Fibroblast of skin of right biceps (primary cell): ENCODE results near the gene SORBS2.
"Not testable (repeated sequence)": the region's sequence is repeated elsewhere in the genome, so short reads cannot be mapped to it uniquely, and the experiment has no call there.

ENCODE experiments used
- DNase-seq: peaks from one replicate; pipeline ENCODE4 v3.0.0-alpha.2; 2013

The SORBS2 gene

DNA sequence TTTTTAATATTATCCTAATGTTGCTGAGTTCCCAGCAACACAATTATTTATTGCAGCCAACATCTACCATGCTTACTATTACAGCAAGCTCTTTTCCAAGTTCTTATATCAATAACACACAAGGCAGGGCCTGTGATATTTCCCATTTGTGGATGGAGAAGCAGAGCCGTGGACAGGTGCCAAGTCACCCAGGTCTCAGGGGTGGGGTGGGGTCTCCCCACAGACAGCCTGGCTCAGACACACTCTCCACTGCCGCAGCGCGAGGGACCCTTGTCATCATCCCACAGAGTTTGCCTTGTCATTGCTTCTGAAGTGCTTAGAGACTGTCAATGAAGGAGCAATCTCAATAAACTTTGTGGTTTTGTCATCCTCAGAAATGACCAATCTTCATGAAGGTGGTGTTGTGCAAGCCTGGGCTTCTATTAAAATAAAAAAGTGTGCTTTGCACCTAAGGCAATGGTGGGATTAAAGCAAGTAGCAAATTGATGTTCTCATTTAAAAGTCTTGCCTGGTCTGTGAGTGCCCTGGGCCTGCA is 76.1 kb downstream of the SORBS2 start:
- no peak for DNase-seq

DNA sequence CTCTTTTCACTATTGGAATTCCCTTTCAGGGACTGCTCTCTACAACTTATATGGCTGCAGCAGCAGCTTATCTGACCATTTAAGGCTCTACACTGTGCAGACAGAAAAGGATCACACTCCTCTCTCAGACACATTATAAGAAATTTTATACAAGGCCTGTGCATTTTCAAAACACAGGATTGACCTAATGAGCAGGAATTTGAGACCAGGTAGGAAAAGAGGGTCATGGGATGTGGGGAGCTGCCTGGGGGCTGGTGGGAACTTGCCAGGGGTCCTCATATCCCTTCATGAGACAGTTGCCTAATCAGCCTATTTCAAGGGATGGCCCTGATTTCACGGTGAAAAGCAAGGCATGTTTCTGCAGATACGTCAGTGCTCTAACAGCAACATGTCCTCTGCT is 77.1 kb downstream of the SORBS2 start:
- DNase-seq: no peak

DNA sequence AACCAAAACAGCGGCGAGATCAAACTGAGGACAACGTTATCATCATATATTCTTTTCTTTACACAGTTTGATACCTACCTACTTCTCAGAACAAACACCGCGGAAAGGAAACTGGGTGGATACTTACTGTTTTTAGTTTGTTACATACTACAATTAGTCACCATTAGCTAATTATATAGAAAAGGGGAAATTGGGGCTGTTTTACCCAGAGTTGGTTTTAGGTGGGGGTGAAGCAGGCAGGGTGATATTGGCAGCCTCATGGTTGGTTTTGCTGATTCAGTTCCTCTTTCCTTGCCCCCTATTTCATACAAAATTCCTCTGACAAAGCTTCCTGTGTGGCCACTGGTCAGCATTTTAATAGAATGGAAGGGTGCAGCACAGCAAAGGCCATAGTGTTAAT is 77.8 kb downstream of the SORBS2 start:
- DNase-seq: no peak

DNA sequence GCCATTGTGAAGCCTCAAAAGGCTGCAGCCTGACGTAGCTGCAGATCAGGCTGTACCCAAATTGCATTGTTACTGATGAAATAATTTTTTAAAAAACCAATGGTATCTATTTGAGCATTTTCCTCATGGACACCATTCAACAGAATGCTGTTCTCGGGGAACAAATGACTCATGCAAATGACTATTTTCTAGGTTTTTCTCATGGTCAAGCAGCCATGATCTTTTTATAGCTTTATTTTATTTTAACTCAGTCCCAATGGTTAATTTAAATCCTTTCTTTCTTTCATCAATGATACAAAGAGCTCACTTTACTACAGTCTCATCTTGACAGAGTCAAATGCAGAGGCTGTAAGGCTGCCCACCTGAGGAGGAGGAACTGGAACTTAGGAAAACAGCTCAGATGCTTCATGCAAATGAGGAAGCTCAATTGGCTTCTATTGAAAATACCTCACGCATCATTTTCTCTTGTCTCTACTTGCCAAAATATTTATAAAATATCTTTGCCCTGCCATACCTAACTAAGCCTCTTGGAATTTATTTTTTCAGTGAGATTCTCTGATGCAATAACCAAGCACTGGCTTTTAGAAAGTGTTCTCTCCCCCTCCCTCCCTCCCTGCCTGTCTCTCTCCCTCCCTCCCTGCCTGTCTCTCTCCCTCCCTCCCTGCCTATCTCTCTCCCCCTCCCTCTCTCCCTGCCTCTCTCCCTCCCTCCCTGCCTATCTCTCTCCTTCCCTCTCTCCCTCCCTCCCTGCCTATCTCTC is 81.0 kb downstream of the SORBS2 start:
- DNase-seq: peak; percentile 73

DNA sequence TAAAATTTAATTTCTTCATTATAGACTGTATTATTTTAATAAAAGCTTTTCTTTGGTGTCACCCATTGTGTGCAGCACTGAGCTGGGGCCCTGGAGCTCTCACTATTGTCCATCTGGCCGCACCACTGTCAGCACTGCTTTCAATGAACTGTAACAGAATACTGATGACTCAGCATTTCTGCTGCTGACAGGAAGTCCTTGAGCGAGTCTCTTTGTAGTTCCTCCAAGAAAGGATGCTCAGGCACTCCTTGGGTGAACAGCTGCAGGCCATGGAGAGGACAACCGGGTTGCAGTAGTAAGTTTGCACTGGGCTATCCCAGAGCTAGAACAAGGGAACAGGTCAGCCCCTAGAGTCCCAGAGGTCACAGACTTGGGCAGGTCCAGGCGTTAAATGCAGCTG is 81.6 kb downstream of the SORBS2 start:
- peak; percentile 49 for DNase-seq

DNA sequence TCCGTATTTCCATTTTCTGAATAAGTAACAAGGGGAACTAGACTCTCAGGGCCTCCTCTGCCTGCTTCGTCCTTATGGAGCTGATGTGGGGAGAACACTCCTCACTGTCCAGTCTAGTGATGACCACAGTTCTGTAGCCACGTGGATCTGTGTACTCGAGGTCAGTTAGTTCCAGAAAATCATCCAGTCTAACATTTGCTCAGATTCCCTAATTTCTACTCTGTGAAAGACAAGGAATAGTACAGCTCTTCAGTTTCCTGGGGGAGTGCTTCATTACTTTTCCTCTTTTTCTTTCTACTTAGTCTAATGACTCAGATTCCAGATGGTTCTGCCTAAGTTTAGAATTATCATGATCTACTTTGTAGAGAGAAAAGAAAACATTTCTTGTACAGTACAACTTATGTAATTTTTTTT is 82.6 kb downstream of the SORBS2 start:
- DNase-seq: no peak

DNA sequence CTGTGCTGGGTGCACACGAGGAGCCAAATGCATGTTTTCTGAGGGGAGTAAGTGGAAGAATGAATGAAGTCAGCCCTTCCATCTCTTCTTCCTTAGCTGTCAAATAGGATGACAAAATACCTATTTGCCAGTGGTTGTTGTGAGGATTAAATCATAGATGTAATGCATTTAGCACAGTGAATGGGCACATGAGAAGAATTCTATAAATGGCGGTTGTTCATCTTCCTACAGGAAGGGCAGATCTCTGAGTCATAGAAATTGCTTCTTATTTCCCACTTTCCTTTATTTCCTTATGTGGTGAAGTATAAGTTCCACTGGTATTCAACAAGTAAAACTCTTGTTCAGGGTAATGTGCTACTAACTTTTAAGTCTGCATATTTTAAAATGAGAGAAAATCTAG is 83.1 kb downstream of the SORBS2 start:
- no peak for DNase-seq

DNA sequence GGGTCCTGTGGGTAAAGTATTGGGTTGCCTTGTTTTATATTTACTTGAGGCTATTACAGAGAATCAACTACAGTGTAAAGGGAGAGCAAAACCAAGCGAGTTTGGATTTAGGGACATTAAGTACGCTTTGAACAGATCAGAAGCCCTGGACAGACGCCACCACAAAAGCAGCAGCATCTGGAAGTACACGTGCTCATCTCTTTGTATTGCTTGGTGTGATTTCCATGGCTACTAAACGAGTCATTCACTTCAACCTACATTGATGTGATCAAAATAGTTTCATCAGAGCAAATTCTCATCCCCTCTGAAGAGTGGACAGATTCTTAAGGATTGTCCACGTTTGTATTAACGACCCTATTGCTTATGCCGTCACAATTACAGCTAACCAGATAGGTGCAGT is 85.1 kb downstream of the SORBS2 start:
- DNase-seq: peak; percentile 37

DNA sequence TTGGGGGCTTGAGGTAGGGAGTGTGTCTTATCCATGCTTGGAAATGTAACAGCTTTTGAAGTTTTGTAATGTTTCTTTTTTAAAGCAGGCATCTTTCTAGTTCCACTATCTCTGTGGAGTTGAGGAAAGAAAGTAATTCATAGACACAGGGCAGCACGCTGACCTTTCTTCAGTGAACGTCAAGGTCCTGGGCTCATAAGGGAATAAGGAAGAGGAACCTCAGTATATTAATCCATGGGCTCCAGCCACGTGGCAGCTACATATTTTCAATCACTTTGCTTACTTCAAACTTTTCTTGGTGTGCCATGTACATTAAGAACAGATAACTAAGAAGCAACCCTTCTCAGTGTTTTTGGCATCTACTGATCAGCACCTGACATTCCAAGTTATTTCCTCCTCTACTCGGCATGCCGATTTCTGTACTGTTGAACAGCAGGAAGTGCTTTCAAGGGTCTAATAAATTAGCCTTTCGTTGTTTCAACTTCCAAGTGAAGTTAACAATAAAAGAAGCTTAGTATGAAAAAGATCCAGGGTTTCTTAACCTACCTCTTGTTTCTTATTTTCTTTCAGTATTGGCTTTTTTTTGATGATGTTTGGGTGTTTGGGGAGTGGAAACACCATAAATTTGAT is 88.2 kb downstream of the SORBS2 start:
- DNase-seq: no peak

DNA sequence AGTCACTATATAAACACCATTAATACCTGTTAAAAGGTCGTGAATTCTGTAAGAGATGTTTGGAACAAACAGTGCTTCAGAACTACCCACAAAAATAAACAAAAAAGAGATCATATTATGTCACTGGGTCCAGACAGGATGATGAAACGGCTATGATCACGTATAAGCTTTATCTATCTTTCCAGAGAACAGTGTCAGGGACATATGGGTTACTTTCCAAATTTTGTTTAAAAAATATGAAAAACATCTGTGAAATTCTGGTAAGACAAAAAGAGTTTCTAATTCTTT is 90.0 kb downstream of the SORBS2 start:
- DNase-seq: no peak

DNA sequence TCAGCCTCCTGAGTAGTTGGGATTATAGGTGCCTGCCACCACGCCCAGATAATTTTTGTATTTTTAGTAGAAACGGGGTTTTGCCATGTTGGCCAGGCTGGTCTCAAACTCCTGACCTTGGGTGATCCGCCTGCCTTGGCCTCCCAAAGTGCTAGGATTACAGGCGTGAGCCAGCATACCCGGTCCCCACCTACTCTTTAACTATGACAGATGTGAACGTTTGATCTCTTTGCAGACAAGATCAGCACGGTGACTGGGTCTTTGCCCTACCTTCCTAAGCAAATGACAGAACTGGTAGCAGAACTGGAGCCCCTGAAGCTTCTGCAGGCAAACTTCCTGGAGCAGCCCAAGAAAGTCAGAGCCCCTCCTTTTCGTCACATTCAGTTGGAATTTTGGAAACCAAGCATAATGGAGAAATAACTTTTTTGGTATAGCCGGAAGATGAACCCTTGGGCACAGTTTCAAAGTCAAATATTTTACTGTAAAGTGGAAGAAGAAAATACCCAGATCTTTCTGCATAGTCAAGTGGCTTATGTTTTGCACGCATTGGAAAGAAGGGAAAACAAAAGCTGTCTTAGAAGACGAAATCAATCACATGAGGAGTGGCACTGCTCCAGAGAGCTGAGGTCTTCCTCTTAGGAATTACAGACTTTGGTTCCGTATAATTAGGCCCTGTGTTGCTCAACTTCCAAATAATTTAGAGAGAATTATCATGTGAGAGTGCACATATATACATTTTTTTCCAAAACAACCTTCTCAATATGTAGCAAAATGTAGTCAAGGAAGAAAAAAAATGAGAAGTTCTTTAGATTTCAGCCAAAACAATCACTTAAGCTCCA is 90.6 kb downstream of the SORBS2 start:
- peak; percentile 43 for DNase-seq

DNA sequence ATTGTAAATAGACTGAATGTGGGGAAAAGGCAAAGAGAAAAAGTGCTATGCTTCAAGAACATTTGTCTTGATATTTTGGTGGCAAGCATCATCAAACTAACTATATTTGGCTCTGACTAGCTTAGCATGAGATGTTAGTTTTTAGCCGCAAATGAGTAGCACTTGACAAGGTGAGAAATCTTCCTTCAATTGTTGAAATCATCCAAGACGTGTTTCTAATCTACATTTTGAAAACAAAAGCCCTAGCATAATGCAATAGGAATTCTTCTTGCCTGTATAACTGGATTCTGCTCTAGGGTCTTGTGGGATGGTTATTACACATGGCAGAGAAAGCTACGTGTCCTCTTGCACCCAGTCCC is 92.5 kb downstream of the SORBS2 start:
- DNase-seq: no peak

DNA sequence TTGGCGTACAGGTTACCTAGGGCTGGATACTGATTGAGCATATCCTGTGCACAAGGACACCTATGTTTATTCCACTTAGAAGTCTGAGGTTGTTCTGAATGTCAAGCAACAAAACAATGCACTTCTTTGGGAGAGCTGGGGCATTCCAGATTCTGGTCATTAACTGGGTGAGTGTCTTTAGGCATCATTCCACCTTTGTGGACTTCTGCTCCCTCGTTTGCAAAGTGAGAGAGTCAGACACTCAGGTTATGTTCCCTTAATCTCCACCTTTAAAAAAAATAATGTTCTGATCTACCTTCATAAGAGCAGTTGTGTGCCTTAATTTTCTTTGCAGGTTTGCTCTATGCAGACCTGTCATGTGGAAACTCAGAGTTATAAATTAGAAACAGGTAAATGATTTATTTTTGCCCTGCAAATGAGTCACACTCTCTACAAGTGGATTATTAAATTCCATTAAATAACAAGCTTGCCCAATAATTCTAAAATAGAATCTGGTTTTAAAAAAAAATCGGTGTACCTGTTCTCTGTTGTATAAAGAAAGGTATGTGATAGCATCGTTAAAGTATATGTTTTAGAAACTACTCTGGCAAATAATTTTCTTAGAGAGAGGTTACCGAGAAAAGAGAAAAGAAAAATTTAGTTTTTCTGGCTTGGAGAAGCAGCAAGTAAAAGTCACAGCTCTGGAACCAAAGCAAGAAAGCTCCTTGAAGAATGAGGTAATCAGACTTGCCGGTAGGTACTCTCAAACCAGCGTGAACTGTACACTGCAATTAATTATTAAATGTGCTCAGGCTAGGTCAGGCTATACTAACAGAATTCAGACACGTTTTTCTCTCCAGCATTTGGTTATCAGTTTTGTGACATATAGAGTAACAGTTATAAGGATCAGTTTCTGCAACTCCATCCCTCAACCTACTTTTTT is 93.2 kb downstream of the SORBS2 start:
- DNase-seq: no peak

DNA sequence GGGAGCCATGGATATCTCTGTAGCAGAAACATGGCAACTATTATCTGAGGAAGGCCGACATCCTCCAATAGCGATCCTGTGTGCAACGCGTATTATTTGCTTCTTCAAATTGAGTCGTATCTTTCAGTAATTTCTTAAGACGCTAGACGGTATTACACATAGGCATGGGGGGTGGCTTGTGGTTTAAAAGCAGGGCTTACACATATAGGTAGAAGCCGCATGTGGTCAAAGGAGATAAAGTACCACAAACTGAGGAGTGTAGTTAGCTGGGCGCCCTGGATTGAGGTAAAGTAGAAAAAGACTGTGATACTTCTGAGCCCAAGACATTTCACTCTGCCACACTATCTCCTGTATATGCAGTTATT is 94.6 kb downstream of the SORBS2 start:
- no peak for DNase-seq

DNA sequence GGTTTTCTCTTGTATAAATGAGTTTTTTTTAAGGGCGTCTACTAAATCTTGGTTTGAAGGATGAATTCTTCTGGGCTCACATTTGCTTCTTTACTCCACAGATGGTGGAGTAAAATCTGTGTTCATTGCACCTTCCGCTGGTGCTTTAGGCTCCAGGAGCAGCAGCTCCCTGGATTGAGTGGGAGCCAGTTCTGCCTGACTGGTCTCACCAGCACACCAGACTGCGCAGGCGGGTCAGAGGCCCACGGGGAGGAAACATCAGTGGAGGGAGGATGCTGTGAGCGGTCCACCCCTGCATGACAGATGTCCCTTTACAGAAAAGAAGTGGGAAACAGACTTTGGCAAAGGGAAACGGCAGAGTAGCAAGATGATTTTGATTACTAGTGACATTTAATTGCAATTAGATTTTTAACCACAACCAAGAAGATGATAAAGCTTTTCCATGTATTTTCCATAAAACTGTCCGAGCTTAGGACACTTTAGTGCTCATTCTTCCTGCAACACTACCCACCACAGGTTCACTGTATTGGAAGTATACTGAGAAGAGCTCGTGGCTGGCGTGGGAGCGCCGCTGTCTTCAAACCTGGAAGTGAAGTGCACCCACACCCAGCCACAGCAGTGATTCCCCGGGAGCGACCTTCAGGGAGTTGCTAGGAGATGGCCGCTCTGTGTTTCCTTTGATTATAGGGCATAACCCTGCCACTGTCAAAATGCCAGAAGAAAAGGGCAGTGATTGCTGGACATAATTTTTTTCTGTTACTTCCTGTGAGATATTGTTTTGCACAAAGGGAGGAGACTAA is 95.2 kb downstream of the SORBS2 start:
- no peak for DNase-seq

DNA sequence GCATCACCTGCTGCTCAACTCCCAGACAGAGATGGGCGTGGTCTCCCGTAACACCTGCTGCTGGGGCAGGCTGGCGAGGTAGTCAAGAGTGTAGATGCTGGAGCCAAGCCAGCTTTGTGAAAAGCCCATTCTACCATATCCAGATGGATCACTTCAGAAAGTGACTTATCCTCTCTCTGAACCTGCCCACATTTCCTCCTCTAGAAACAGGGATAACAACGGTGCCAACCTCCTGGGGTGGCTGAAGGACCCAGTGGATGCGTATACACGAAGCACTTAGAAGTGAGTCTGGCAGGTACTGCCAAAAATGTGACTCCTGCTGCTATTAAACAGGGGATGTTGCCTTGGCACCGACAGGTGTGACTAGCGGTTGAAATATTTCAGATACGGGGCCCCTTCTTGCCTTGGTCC is 95.8 kb downstream of the SORBS2 start:
- DNase-seq: no peak

DNA sequence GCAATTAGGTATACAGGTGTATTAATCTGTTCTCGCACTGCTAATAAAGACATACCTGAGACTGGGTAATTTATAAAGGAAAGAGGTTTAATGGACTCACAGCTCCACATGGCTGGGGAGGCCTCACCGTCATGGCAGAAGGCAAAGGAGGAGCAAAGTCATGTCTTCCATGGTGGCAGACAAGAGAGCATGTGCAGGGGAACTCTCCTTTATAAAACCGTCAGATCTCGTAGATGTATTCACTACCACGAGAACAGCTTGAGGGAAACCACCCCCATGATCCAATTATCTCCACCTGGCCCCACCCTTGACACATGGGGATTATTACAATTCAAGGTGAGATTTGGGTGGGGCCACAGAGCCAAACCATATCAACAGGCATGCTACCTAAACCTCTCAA is 97.5 kb downstream of the SORBS2 start:
- DNase-seq: not testable (repeated sequence)

DNA sequence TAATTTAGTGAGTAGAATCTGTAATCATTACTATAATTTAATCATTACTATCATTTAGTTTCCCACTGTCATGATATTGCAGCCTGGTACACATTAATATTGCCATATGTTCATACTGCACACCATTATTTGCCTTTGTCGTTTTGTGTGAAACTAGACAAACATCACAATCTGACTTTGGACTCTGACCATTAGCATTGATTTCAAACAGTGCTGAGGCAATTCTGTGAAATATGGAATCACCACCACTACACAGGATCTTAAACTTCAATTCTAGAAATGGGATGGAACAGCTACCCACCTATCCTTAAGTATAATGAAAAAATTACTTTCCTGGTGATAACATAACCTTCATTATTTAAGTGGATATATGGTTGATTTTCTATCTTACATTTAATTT is 98.3 kb downstream of the SORBS2 start:
- no peak for DNase-seq

DNA sequence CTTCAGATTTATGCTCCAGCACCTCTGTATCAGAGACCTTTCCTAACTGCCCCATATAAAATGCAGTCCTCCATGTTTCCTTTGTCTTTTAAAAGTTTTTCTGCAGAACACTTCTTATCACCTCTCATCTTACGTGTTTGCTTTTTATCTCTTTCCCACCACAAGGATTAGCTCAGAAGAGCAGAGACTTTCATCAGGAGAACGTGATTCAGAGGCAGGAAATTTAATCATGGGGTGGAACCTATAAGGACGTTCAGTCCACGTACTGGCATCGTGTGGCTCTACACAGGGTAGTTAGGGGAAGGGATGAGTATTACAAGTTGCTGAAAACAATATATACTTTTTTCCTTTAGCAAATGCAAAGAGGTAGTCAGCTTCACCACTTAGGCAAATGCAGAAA is 98.7 kb downstream of the SORBS2 start:
- peak; percentile 30 for DNase-seq

DNA sequence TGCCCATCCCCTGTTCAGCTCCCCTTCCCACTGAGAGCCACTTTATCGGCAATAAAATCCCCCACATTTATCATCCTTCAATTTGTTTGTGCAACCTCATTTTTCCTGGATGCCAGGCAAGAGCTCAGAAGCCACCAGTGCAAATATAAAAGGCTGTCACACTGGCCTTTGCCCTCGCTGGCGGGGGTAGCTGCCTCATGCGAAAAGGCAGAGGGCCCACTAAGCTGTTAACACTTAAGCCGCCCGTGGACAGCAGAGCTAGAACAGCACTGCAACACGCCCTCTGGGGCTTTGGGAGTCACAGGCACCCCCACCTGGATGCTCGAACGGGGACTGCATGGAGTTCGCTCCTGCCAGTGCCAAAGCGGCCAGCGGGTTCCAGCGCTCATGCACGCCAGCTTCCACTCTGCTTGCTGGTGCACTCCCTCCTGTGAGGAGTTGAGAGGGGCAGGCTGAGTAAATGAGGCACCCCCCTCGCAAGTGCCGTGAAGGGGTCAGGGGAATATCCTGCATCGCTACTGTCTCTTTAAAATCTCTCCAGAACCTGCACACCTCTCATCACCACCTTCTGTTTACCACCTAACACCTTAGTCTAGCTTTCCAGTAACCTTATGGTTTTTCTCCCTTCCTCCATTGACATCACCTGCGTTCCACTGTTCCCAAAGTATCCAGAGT is 99.5 kb downstream of the SORBS2 start:
- DNase-seq: no peak

DNA sequence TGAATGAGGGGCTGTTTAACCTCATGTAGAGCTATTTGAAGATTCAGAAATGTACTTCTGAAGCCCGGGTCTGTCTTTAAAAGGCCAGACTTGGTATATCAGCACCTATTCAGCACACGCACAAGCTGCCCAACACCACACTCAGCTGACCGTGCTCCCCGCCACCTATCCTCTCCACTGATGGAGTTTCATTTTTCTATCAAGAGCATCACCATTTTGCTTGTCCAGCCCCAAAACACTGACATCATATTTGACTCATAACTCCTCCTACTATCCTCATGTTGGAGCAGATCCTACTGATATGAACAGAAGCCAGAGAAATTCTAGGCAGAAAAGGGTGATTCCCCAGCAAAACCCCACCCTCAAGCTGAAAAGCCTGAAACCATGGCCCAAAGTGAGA is 100.3 kb downstream of the SORBS2 start:
- DNase-seq: peak; percentile 55
